ENCODE data around the gene FAM241A. TPM values are rescaled to one million over a fixed set of nuclear protein-coding genes. Genes with fewer than 3 reads are reported as not detected.

Gene FAM241A
- total RNA-seq, 1 donor from 2014 or later, result 5.6 TPM

DNA sequence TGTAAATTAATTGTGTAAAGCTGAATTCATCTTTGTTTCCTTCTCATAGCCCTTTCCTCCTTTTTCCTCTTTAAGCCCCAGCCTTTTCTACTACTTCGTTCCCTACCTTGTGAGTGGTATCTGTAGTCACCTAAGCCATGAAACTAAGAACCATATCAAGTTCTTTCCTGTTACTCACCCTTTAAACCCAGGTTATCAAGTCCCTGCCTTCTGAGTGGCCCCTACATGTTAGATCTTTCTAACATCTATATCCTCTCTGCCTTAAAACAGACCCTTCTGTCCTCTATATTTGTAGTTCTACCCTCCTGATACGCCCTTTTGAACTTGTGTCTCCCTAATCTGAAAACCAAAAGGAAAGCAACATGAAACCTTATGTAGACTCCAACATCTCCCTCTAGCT is 93.6 kb downstream of the FAM241A start:
- Mint-ChIP-seq H3K4me3 (ENCODE audit: low read depth) (no peak overlapping the region), H3K9me3 (no peaks in the 10 kb centered on the region)
- intact Hi-C loops (cut with micrococcal nuclease), result no loop called here

More for the DNA sequence above, 93.6 kb downstream of the FAM241A start:
- Mint-ChIP-seq H3K36me3 (ENCODE audit: low read depth) (peaks cover 3% of the 10 kb centered on the region), H3K27me3 (ENCODE audit: low read depth) (no peaks in the 10 kb centered on the region), H3K4me1 (ENCODE audit: low read depth) (peaks cover 18% of the 10 kb centered on the region), H3K27ac (no peak overlapping the region)
- DNase-seq (ENCODE audit: low spot score), result no peak

Other genes with a start within 250 kb of the FAM241A start
- 19.3 and 21.7 TPM in 2 replicates for gene AP1AR, start 86.3 kb downstream of the FAM241A start, total RNA-seq
- gene TIFA, start 140.4 kb downstream of the FAM241A start, total RNA-seq, result 10.1 and 10.4 TPM in 2 replicates
- 2.9 and 3.8 TPM in 2 replicates for gene ALPK1, start 151.9 kb downstream of the FAM241A start, total RNA-seq